IPS DF 19.7 (cell line): ENCODE data around the gene KCNAB1.
"Not testable (repeated sequence)": the region's sequence is repeated elsewhere in the genome, so short reads cannot be mapped to it uniquely, and the experiment has no call there.

Experiments
- DNase-seq: peaks from one replicate; pipeline ENCODE4 v3.0.0-alpha.2; 2013; ENCODE audit warnings: low read depth, low spot score

The KCNAB1 gene

GRCh38 chr3:156137397-156137796, 17.0 kb downstream of the KCNAB1 start:
- DNase-seq = not testable (repeated sequence)

DNA sequence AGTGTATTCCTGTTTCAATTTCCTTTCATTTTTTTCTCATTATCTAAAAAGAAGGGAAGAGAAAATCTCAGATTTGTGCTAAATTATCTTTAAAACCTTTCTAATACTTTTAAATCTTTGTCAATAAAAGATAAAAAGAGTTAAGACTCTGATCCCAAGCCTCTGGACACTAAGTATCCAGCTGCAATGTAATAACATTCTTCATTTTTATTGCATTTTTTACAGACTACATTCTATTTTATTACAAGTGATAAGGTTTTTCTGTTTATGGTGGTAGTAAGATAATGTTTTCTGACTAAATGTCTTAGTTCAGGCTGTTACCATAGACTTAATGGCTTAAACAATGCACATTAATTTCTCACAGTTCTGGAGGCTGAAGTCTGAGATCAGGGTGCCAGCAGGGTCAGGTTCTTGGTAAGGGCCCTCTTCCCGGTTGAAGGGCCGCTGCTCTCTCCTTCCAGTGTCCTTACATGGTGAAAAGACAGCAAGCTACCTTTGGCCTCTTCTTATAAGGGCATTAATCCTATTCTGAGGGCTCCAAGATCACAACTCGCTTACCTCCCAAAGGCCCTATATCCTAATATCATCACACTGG, 19.7 kb downstream of the KCNAB1 start:
- no peak for DNase-seq

DNA sequence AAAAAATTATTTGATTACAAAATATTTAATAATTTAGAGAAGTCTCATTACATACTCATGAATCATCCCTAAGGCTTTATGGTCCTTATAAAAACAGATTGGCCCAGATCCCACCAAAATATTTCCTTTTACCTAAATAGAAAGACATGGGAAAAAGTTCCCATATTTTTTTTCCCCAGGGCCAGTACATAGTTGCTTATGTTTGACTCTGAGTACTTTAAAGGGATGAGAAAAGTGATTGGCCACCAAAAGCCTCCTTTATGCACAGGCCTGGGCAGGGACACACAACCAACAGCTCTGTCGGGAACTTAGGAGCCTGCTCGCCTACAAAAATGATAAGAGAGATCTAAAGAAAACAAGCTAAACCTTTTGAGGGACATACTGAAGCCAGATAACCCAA, 22.3 kb downstream of the KCNAB1 start:
- DNase-seq = no peak

DNA sequence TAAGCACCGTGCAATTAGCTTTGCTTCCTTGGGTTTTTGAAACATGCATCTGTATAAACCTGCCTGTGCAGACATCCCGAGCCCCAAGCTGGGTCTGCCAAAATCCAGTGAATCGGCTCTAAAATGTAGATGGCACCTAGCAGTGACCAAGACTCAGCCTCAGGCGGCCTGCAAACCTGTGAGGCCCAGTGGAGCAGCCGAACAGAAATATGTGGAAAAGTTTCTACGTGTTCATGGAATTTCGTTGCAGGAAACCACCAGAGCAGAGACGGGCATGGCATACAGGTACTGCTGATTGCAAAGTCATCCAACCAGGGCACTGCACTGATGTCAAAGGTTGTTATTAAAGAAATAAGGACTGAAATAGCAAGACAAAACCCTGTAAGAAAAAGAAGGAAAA, 22.8 kb downstream of the KCNAB1 start:
- no peak for DNase-seq

DNA sequence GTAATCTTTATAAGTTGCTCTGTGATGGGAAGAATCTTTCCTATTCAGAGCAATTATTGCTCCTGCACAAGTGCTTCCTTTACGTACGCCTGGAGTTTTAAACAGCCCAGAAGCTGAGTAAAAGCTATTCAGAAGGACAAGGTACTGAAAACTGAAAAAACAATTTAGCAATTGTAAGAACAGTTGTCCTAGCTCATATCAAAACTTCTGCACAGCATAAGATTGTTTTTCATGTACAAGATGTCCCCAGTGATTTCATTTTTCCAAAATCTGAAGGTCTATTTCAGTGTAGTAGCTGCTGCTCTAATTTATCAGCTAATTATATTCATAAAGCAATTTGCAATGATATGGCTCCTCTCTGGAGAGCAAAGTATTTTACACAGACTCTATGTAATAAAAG, 23.7 kb downstream of the KCNAB1 start:
- DNase-seq = no peak

- no peak for DNase-seq
These were observed 25.5 kb downstream of the KCNAB1 start for GRCh38 chr3:156145866-156146265.

GRCh38 chr3:156148345-156148945, 28.1 kb downstream of the KCNAB1 start:
- no peak for DNase-seq

DNA sequence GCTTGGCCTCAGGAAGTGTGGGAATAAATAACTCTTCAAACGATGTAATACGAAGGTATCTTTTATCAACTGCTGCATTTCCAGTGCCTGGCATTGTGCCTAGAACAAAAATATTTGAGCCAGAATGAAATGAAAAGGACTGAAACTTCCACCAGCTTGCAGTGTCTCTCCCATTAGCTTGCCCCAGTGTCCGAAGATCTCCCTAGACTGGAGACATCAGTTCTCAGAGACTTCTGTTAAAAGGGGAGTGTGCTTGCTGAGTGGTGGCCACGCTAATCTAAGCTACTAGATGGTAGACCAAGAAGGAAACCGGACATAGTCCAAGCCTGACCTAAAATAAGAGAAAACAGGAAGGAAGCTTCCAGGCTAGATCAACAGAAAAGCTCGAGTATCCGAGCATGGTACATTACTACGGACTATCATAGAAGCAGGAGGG, 28.6 kb downstream of the KCNAB1 start:
- DNase-seq = no peak

GRCh38 chr3:156149876-156150275, 29.5 kb downstream of the KCNAB1 start:
- DNase-seq = no peak

DNA sequence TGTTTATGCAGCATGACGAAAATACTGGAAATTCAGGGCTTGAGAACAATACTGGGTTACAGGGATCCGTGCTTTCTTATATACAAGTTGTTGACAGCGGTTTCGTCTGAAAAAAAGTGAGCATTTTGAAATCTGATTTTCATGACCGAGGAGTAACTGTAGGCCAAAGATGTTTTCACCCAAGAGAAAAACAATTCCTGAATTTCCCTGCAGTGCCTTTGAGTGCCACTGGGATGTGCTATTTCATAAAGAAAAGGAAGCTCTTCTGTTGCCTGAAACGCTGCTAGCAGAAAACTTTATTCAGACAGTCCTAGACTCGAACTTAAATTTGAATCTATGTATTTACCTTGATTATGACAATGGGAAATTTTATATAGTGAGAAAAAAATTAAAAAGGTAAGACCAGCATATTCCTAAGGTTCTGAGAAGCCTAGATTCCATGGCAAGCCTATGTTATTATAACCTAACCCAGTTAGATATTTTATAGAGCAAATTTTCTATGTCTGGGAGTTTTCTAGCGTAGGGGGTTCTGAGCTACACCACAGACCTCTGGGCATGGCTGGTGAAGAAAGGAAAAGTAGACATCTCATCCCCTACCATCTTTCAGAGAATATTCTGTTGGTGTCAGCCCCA, 30.2 kb downstream of the KCNAB1 start:
- no peak for DNase-seq

GRCh38 chr3:156151824-156152428, 31.5 kb downstream of the KCNAB1 start:
- peak; percentile 35 for DNase-seq

DNA sequence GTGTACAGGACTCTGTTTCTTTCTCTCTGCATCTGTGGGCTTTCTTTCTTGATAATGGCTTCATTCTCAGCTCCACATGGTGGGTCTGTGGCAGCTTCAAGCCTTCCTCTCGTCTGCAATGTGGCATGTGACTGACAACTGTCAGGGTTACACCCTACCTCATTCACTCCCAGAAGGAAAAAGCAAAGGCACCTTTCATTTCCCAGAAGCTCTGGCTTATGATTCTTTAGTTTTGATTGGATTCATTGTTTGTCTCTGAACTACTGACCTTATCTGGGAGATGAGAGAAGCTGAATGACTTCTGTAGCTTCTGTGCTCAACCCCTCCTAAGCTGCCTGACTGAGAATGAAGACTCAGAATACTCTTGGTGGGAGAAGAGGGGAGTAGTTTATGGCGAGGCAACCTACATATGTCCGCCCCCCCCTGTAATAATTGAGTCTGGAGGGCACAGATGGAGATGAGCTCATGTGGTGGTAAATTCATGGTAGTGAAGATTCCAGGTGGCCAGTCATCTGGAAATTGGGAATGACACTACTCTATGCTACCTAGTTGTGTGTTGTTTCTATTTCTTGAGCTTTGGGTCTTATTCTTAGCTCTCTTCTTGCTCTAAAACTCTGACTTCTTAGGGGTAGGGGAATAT, 38.4 kb downstream of the KCNAB1 start:
- DNase-seq = no peak

- no peak for DNase-seq
These were observed 40.3 kb downstream of the KCNAB1 start for GRCh38 chr3:156160647-156161046.

DNA sequence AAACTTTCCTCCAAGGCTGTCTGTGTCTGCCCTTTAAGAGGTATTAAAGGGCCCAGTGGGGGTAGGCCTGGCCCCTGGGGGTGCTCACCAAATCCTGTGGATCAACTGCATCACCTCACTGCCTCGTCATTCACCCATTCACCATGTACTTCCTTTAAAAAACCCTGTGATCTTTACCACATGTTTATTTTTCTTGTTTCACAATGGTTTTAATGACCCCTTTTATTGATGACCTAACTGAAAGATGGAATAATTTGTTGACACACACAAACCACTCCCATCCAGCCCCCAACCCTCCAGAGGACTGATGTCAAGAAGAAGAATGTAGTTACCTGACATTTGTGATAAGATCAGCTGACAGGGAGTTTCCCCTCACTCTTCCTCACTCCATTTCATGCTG, 40.8 kb downstream of the KCNAB1 start:
- no peak for DNase-seq

GRCh38 chr3:156163848-156164247, 43.5 kb downstream of the KCNAB1 start:
- no peak for DNase-seq

DNA sequence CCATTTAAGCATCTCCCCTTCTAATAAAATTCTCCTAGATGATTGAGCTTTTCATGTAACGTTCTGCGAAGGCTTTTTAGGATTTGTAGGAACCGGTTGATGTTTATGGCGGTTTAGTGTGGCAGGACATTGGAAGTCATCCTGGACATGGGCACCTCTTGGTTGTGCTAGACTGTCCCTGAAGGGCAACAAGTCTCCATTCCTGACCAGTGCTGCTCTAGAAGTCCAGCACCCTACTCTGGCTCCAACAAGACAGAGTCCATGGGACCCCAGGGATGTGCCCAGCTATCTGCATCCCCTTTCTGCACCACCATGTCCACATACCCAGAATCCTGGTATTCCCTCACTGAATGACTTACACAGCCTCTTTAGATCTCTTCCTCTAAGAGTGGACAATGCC, 46.4 kb downstream of the KCNAB1 start:
- no peak for DNase-seq

GRCh38 chr3:156170571-156170970, 50.2 kb downstream of the KCNAB1 start:
- no peak for DNase-seq

GRCh38 chr3:156171281-156172267, 51.2 kb downstream of the KCNAB1 start:
- no peak for DNase-seq

DNA sequence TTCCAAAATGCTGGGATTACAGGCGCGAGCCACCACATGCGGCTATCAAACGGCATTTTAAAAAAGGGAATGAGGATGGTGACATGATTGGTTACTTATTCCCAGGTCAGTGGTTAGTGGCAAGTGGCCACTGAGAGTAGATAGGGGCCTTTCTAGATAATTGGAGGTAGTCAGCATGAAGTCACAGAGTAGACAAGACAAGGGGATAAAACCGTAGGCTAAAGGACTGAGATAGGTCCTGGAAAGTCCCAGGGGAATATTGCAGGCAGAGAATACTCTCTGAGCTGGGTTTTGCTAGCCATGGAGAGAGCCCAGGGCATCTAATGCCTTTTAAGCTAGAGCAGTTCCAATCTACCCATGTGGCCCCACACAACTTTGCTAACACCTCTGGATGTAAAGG, 52.2 kb downstream of the KCNAB1 start:
- DNase-seq = no peak

DNA sequence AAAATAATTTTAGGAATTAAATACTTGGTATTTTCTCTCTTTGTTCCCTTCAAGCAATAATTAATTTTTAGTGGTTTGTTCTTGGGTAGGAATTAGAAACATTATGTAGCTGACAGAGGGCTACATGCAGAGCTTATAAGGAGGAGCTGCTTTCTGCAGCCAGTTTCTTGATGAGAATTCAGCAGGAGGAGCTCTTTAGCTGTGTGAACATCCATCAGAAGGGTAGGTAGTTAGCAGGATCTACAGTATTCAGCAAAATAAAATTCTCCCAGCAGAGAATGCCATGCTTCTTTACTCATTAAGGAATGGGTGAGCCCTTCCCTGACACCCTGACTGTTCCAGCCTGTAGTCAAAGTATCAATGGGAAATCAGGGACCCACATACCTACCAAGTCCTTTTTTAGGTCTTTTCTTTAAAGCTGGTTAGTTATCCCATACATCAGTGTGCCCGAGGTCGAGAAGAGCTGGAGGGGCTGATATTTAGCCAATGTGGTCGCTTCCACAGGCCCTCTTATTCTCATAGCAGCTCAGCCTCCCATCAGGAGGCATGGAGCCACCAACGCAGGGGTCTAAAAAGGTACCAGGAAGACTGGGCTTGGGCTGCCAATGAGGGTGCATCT, 54.0 kb downstream of the KCNAB1 start:
- no peak for DNase-seq

GRCh38 chr3:156175570-156175969, 55.2 kb downstream of the KCNAB1 start:
- DNase-seq = no peak
